KBM-7 (cell line): ENCODE results near the gene DDX56.

ENCODE experiments used
- DNase-seq: peaks from one replicate; pipeline ENCODE4 v3.0.0-alpha.2; 2015
- in situ Hi-C: fragments of 300-500 bp; cut with MboI; formaldehyde crosslinking; loops from 2 replicates; pipeline ENCODE4 v1.14.3; 2020; ENCODE audit warnings: low sequenced_read_pairs, low pct_unique_long_range_greater_than_20kb, mixed read lengths

Gene DDX56

GRCh38 chr7:44573464-44574286 lies at the start of gene DDX56:
TSS of gene DDX56 (minus strand) at chr7:44573908. CDS start at chr7:44573895, 13 bp downstream.
- DNase-seq: peak; percentile 92
- in situ Hi-C loops: no loop called here

GRCh38 chr7:44622342-44623151 lies 48.8 kb upstream of the DDX56 start:
- DNase-seq: no peak
- in situ Hi-C loops: no loop called here

GRCh38 chr7:44621750-44622103 lies 48.0 kb upstream of the DDX56 start:
- DNase-seq: no peak
- in situ Hi-C loops: no loop called here

- no peak for DNase-seq
- in situ Hi-C loops: no loop called here
Measured at GRCh38 chr7:44621034-44621749, 47.5 kb upstream of the DDX56 start.

GRCh38 chr7:44618753-44619152 lies 45.0 kb upstream of the DDX56 start:
- in situ Hi-C loops: no loop called here
- DNase-seq: no peak

DNA sequence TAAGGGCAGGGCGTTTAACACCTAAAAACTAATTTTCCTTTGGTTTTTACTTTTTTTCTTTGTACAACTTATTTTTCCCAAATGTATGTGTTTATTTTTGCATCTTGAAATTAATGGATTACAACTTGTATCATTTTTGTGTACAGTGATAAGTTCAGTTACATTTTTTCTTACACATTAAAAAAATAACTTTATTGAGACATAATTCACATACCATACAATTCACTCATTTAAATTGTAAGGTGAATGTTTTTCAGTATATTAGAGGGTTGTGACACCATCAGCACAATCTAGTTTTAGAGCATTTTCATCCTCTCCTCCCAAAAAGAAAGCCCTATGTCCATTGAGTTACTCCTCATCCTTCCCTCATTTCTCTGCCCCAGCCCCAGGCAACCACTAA lies 44.3 kb upstream of the DDX56 start:
- DNase-seq: no peak
- in situ Hi-C loops: no loop called here

DNA sequence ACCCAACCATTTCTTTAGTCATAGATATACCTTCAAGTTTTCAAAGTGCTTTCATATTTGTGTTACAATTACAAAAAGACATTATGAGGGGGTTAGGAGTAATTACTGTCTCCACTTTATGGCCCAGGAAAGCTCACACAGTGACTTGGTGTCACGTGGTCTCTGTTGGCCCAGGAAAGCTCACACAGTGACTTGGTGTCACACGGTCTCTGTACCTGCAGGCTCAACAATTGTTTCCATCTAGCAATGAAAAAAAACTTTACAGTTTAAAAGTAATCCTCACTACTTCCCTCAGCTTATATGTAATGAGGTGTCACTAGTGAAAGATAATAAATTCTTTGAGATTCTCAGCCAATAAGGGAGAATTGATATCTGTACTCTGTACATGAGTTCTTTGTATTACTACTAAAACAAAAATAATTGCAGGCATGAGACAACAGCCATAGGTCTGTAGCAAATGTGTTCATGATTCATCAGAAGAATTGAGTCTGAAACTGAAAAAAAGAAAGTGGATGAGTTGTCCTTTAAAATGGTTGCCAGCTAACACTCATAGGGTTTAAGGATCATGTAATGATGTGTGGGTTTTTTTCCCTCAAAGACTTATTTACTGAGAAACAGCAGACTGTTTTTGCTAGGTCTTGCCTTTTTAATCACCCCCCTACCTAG lies 43.6 kb upstream of the DDX56 start:
- in situ Hi-C loops: no loop called here
- no peak for DNase-seq

DNA sequence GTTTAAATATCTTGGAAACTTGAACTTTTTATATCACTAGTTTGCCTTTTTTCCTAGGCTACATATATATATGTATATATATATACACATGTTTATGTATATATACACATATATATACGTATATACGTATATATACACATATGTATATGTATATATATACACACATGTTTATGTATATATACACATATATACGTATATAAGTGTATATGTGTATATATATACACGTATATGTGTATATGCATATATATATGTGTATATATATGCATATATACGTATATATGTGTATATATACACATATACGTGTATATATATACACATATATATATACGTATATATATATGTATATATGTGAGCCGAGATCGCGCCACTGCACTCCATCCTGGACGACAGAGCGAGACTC lies 42.8 kb upstream of the DDX56 start:
- in situ Hi-C loops: no loop called here
- DNase-seq: no peak

GRCh38 chr7:44615793-44616192 lies 42.1 kb upstream of the DDX56 start:
- in situ Hi-C loops: no loop called here
- no peak for DNase-seq

GRCh38 chr7:44615149-44615611 lies 41.5 kb upstream of the DDX56 start:
- DNase-seq: peak; percentile 51
- in situ Hi-C loops: no loop called here

DNA sequence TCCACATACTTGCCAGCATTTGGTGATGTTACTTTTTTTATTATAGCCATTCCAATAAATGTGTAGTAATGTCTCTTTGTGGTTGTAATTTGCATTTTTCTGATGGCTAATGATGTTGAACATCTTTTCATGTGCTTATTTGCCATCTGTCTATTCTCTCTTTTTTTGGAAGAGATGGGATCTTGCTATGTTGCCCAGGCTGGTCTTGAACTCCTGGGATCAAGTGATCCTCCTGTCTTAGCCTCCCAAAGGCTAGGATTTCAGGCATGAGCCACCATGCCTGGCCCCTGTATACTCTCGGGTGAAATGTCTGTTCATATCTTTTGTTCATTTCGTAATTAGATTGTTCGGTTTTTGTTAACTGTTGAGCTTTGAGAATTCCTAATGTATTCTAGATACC lies 36.1 kb upstream of the DDX56 start:
- in situ Hi-C loops: no loop called here

GRCh38 chr7:44608916-44609648 lies 35.4 kb upstream of the DDX56 start:
- peak; percentile 85 for DNase-seq
- in situ Hi-C loops: no loop called here

More for the DNA sequence above, 36.1 kb upstream of the DDX56 start:
- DNase-seq: no peak

- in situ Hi-C loops: no loop called here
- no peak for DNase-seq
Measured at GRCh38 chr7:44607141-44608068, 33.7 kb upstream of the DDX56 start.

DNA sequence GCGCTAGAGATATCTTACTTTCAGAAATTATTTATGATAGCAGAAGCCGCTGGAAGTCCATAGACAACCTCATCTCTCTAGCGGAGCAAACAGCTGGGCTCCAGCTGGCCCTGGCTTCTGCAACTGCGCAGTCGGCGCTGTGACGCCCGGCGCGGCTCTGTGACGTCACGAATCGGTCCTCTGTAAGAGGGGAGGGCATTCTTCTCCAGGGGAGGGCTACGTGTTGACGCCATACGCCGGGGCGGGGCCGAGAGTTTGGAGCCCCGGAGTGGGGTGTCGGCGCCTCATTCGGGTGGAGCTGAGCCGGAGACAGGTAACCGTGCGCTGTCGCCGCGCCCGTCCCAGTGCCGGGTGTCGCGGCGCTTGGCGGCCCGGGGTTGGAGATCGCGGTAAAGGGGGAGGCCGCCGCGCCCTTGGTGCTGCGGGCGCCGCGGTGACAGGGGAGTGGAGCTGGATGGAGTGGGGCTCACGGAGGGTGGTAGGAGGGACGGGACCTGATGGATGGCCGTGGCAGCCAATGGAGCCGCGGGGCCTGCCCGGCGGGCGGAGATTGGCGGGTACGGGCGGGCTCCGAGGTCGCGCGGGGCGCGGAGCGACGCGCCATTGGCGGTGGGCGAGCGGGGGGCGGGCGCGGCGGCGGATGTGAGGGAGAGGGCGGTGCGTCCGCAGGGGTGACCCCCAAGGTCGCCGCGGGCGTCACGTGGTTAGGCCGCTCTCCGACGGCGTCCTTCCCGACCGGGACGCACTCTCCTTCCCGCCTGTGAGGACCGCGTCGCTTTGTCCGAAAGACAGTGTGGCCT lies 32.8 kb upstream of the DDX56 start, which contains the start of gene OGDH:
Gene OGDH, plus strand, starts transcription at position 287 of the 800 bp plus-strand sequence. CDS start 17,717 bp downstream, outside the sequence.
- peak; percentile 99 for DNase-seq
- in situ Hi-C loops: no loop called here

GRCh38 chr7:44604941-44605340 lies 31.2 kb upstream of the DDX56 start:
- no peak for DNase-seq
- in situ Hi-C loops: no loop called here

DNA sequence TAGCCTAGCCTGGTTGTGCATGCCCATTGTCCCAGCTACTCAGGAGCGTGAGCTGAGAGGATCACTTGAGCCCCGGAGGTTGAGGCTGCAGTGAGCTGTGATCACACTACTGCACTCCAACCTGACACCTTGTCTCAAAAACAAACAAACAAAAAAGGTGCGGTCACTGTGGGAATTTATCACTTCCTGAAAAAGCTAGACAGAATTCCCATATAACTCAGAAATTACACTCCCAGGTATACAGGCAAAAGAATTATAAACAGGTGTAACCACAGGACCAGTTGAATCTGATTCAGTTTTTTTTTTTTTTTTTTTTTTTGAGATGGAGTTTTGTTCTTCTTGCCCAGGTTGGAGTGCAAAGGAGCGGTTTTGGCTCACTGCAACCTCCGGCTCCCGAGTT lies 29.5 kb upstream of the DDX56 start:
- in situ Hi-C loops: no loop called here
- no peak for DNase-seq

DNA sequence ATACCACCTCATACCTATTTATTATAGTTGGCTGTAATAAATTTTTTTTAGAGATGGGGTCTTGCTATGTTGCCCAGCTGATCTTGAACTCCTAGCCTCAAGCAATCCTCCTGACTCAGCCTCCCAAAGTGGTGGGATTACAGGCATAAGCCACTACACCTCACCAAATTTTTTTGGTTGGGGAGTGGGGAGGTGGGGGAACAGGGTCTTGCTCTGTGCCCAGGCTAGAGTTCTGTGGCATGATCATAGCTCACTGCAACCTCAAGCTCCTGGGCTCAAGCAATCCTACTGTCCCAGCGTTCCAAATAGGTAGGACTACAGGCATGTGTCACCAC lies 28.8 kb upstream of the DDX56 start:
- no peak for DNase-seq
- in situ Hi-C loops: no loop called here
